Measurements from ENCODE around the gene RNF31.
"Not testable (repeated sequence)": the region's sequence is repeated elsewhere in the genome, so short reads cannot be mapped to it uniquely, and the experiment has no call there.

Gene RNF31

GRCh38 chr14:24146978-24147760, at the start of gene RNF31:
Gene RNF31 (plus strand): TSS chr14:24147498. CDS start chr14:24147699, 201 bp downstream.
- peak; percentile 99 for DNase-seq

- no peak for DNase-seq
Observed at GRCh38 chr14:24098229-24098926, 48.9 kb upstream of the RNF31 start.

- DNase-seq, result no peak
Observed at GRCh38 chr14:24098927-24099813, 48.1 kb upstream of the RNF31 start.

- no peak for DNase-seq
Observed at GRCh38 chr14:24100197-24100981, 46.9 kb upstream of the RNF31 start.

- DNase-seq, result no peak
Observed at GRCh38 chr14:24100982-24101494, 46.3 kb upstream of the RNF31 start.

GRCh38 chr14:24102357-24103048, 44.8 kb upstream of the RNF31 start:
- no peak for DNase-seq

GRCh38 chr14:24103451-24103850, 43.8 kb upstream of the RNF31 start:
- DNase-seq, result no peak

- not testable (repeated sequence) for DNase-seq
Observed at GRCh38 chr14:24105609-24106239, 41.6 kb upstream of the RNF31 start.

GRCh38 chr14:24106672-24107271, 40.5 kb upstream of the RNF31 start:
- DNase-seq, result no peak

GRCh38 chr14:24108336-24108874, 38.9 kb upstream of the RNF31 start:
- no peak for DNase-seq

- no peak for DNase-seq
Observed at GRCh38 chr14:24110060-24110459, 37.2 kb upstream of the RNF31 start.

- no peak for DNase-seq
Observed at GRCh38 chr14:24110523-24110922, 36.8 kb upstream of the RNF31 start.

GRCh38 chr14:24113379-24113800, 33.9 kb upstream of the RNF31 start:
- no peak for DNase-seq

- peak; percentile 97 for DNase-seq
Observed at GRCh38 chr14:24113801-24114531, 33.3 kb upstream of the RNF31 start.

GRCh38 chr14:24114532-24115421, 32.5 kb upstream of the RNF31 start, which contains the start of the genes DCAF11 and NRL:
Gene DCAF11 (plus strand): TSS chr14:24114777. CDS start chr14:24115595, 818 bp downstream.
Gene NRL (minus strand): TSS chr14:24114949. CDS start chr14:24082848, 32,101 bp downstream.
- peak; percentile 99 for DNase-seq

GRCh38 chr14:24115422-24116127, 31.7 kb upstream of the RNF31 start:
- DNase-seq, result no peak

- no peak for DNase-seq
Observed at GRCh38 chr14:24116128-24116814, 31.0 kb upstream of the RNF31 start.

All from islet precursor cell (in vitro differentiated cells).